Measurements from ENCODE around the gene DAD1. TPM values are rescaled to one million over a fixed set of nuclear protein-coding genes. Genes with fewer than 3 reads are reported as not detected.
"Not testable (repeated sequence)": the region's sequence is repeated elsewhere in the genome, so short reads cannot be mapped to it uniquely, and the experiment has no call there.

Gene DAD1
- polyA plus RNA-seq, 1 of the 3 experiments (the other 2 are of a cell fraction): 406 TPM

DNA sequence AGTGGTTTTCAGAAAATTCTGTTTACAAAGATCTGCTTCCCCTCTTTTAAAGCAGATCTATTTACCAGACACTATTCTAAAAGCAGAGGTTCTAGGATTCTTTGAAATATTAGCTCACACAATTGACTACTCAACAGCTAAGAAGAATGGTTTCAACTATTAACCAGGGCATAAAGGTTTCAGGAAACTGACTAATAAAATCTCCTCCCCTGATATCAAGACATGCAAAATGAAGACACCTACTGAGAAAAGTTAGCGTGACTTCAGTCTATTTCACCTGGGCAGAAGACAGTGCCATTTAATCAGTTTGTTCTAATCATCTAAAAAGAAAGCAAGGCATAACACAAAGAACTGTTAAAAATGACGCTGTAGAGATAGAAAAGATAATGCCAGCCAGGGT lies 22.2 kb downstream of the DAD1 start:
- Histone ChIP-seq H3K79me2 (ENCODE audit: insufficient read depth) (peaks cover 55% of the 10 kb centered on the region), H4K20me1 (ENCODE audit: insufficient read depth) (peaks cover 10% of the 10 kb centered on the region; the same call in 1 of the 2 replicates), H3K4me2 (no peak overlapping the region), H3K9ac (no peak overlapping the region), H2AFZ (ENCODE audit: low read depth) (no peak overlapping the region), H3K9me3 (no peaks in the 10 kb centered on the region), H3F3A (replicated peaks; ENCODE audit: insufficient read depth) (peaks cover 10% of the 10 kb centered on the region), H3K27ac (ENCODE audit: low read depth in 2 of 2, low read length in 1 of 2) (no peak overlapping the region), H3K9me2 (no peaks in the 10 kb centered on the region), H3K4me1 (ENCODE audit: control insufficient read depth in 1 of 2, insufficient read depth in 2 of 2, low read depth in 1 of 2, low read length in 1 of 2) (peaks cover 0 to 7% of the 10 kb centered on the region in 2 experiments; a peak in 1 of 4 replicates), H3K36me3 (replicated peaks in 1 of 2; ENCODE audit: control insufficient read depth in 1 of 2, insufficient read depth in 2 of 2, low read length in 1 of 2) (peaks cover 45 to 66% of the 10 kb centered on the region in 2 experiments), H3K4me3 (ENCODE audit: low read depth in 2 of 2, low read length in 1 of 2) (no peak overlapping the region), H3K27me3 (ENCODE audit: insufficient read depth) (no peaks in the 10 kb centered on the region)
- TF ChIP-seq RAD21 (IDR thresholded peaks at IDR 0.05; ENCODE audit: low read length): no peak
- TF ChIP-seq MXI1 (IDR thresholded peaks at IDR 0.05; ENCODE audit: low read depth, low read length): no peak
- TF ChIP-seq, protein P1, sequence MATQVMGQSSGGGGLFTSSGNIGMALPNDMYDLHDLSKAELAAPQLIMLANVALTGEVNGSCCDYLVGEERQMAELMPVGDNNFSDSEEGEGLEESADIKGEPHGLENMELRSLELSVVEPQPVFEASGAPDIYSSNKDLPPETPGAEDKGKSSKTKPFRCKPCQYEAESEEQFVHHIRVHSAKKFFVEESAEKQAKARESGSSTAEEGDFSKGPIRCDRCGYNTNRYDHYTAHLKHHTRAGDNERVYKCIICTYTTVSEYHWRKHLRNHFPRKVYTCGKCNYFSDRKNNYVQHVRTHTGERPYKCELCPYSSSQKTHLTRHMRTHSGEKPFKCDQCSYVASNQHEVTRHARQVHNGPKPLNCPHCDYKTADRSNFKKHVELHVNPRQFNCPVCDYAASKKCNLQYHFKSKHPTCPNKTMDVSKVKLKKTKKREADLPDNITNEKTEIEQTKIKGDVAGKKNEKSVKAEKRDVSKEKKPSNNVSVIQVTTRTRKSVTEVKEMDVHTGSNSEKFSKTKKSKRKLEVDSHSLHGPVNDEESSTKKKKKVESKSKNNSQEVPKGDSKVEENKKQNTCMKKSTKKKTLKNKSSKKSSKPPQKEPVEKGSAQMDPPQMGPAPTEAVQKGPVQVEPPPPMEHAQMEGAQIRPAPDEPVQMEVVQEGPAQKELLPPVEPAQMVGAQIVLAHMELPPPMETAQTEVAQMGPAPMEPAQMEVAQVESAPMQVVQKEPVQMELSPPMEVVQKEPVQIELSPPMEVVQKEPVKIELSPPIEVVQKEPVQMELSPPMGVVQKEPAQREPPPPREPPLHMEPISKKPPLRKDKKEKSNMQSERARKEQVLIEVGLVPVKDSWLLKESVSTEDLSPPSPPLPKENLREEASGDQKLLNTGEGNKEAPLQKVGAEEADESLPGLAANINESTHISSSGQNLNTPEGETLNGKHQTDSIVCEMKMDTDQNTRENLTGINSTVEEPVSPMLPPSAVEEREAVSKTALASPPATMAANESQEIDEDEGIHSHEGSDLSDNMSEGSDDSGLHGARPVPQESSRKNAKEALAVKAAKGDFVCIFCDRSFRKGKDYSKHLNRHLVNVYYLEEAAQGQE (IDR thresholded peaks at IDR 0.05; ENCODE audit: low read depth, low read length): no peak
- no peak for TF ChIP-seq ELF1 (IDR thresholded peaks at IDR 0.05)
- TF ChIP-seq, protein P2, sequence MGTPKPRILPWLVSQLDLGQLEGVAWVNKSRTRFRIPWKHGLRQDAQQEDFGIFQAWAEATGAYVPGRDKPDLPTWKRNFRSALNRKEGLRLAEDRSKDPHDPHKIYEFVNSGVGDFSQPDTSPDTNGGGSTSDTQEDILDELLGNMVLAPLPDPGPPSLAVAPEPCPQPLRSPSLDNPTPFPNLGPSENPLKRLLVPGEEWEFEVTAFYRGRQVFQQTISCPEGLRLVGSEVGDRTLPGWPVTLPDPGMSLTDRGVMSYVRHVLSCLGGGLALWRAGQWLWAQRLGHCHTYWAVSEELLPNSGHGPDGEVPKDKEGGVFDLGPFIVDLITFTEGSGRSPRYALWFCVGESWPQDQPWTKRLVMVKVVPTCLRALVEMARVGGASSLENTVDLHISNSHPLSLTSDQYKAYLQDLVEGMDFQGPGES (IDR thresholded peaks at IDR 0.05; ENCODE audit: low read depth, low read length): no peak
- TF ChIP-seq, protein P3, sequence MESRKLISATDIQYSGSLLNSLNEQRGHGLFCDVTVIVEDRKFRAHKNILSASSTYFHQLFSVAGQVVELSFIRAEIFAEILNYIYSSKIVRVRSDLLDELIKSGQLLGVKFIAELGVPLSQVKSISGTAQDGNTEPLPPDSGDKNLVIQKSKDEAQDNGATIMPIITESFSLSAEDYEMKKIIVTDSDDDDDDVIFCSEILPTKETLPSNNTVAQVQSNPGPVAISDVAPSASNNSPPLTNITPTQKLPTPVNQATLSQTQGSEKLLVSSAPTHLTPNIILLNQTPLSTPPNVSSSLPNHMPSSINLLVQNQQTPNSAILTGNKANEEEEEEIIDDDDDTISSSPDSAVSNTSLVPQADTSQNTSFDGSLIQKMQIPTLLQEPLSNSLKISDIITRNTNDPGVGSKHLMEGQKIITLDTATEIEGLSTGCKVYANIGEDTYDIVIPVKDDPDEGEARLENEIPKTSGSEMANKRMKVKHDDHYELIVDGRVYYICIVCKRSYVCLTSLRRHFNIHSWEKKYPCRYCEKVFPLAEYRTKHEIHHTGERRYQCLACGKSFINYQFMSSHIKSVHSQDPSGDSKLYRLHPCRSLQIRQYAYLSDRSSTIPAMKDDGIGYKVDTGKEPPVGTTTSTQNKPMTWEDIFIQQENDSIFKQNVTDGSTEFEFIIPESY (IDR thresholded peaks at IDR 0.05; ENCODE audit: borderline replicate concordance, low read depth): no peak
- TF ChIP-seq TAF1 (IDR thresholded peaks at IDR 0.05; ENCODE audit: borderline replicate concordance, low read depth, low read length): no peak
- WGBS (ENCODE audit: low lambda C conversion rate): 98% methylated on average over 2 of the region's 2 CpGs
- CTCF ChIA-PET: interaction anchor here (1.0 to 10.4 kb wide), 5 partner anchors 13 to 406 kb away, joined by 3 to 116 read pairs (median 4); partner anchors contain the start of gene OR6J1
- no peak for DNase-seq
- POLR2A ChIA-PET: no interaction called here

DNA sequence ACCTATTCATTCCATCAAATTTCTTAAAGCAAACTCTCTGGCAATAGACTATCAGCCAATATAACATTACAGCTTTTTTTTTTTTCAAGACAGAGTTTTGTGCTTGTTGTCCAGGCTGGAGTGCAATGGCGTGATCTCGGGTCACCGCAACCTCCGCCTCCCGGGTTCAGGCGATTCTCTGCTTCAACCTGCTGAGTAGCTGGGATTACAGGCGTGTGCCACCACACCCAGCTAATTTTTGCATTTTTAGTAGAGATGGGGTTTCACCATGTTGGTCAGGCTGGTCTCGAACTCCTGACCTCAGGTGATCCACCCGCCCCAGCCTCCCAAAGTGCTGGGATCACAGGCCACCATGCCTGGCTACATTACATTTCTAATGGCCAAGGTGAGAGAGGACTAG lies 22.8 kb downstream of the DAD1 start:
- H3K27me3 ChIP-seq (ENCODE audit: insufficient read depth); H3K9ac ChIP-seq; H3K9me3 ChIP-seq; H3K4me3 ChIP-seq (ENCODE audit: low read depth in 2 of 2, low read length in 1 of 2); H3K27ac ChIP-seq (ENCODE audit: low read depth in 2 of 2, low read length in 1 of 2); H3K4me2 ChIP-seq; H3K9me2 ChIP-seq; H3K4me1 ChIP-seq (ENCODE audit: control insufficient read depth in 1 of 2, insufficient read depth in 2 of 2, low read depth in 1 of 2, low read length in 1 of 2); H2AFZ ChIP-seq (ENCODE audit: low read depth); H3F3A ChIP-seq (replicated peaks; ENCODE audit: insufficient read depth); DNase-seq; POLR2A ChIA-PET: not testable (repeated sequence)
- CTCF ChIA-PET: interaction anchor here (1.3 to 10.4 kb wide), 5 partner anchors 13 to 420 kb away, joined by 3 to 116 read pairs (median 4); partner anchors contain the start of gene OR6J1
- Histone ChIP-seq H4K20me1 (ENCODE audit: insufficient read depth) (peaks cover 10% of the 10 kb centered on the region; the same call in 1 of the 2 replicates), H3K79me2 (ENCODE audit: insufficient read depth) (peaks cover 51% of the 10 kb centered on the region), H3K36me3 (replicated peaks in 1 of 2; ENCODE audit: control insufficient read depth in 1 of 2, insufficient read depth in 2 of 2, low read length in 1 of 2) (peaks cover 45 to 62% of the 10 kb centered on the region in 2 experiments)
- WGBS (ENCODE audit: low lambda C conversion rate): 95% methylated on average over 9 of the region's 9 CpGs

Data from SK-N-SH (cell line).